Activated CD4-positive, alpha-beta T cell treated with anti-CD3 and anti-CD28 coated beads, Interleukin-10, Interleukin-2, amounts not matched to agents 100 ng/mL and 50 ng/mL, durations not matched to agents 16 hours and 8 hours (primary cell): ENCODE measurements around the gene CNDP2.
"Not testable (repeated sequence)": the region's sequence is repeated elsewhere in the genome, so short reads cannot be mapped to it uniquely, and the experiment has no call there.

Experiments used
- DNase-seq: peaks from one replicate; pipeline ENCODE4 v3.0.0-alpha.2; 2020

The CNDP2 gene

GRCh38 chr18:74519320-74520095 lies 23.3 kb downstream of the CNDP2 start:
- no peak for DNase-seq

GRCh38 chr18:74520096-74520833 lies 24.1 kb downstream of the CNDP2 start:
- DNase-seq, result no peak

- no peak for DNase-seq
These were observed 25.0 kb downstream of the CNDP2 start for GRCh38 chr18:74521068-74521725.

GRCh38 chr18:74522635-74523548 lies 26.7 kb downstream of the CNDP2 start:
- no peak for DNase-seq

- no peak for DNase-seq
These were observed 27.9 kb downstream of the CNDP2 start for GRCh38 chr18:74524097-74524496.

GRCh38 chr18:74524915-74525314 lies 28.8 kb downstream of the CNDP2 start:
- not testable (repeated sequence) for DNase-seq

GRCh38 chr18:74525741-74526140 lies 29.6 kb downstream of the CNDP2 start:
- DNase-seq, result no peak

GRCh38 chr18:74526488-74526887 lies 30.3 kb downstream of the CNDP2 start:
- no peak for DNase-seq

- DNase-seq, result no peak
These were observed 32.3 kb downstream of the CNDP2 start for GRCh38 chr18:74528478-74528877.

GRCh38 chr18:74528913-74529312 lies 32.8 kb downstream of the CNDP2 start:
- no peak for DNase-seq

- DNase-seq, result no peak
These were observed 33.2 kb downstream of the CNDP2 start for GRCh38 chr18:74529378-74529777.

- no peak for DNase-seq
These were observed 33.8 kb downstream of the CNDP2 start for GRCh38 chr18:74529811-74530583.

- DNase-seq, result no peak
These were observed 34.4 kb downstream of the CNDP2 start for GRCh38 chr18:74530584-74530862.

GRCh38 chr18:74531043-74531442 lies 34.9 kb downstream of the CNDP2 start:
- DNase-seq, result no peak

GRCh38 chr18:74532511-74533025 lies 36.4 kb downstream of the CNDP2 start:
- DNase-seq, result no peak

- DNase-seq, result no peak
These were observed 37.5 kb downstream of the CNDP2 start for GRCh38 chr18:74533666-74534065.

- no peak for DNase-seq
These were observed 38.2 kb downstream of the CNDP2 start, which contains the start of gene CNDP1 for GRCh38 chr18:74534150-74534969. CNDP1 (plus strand) TSS chr18:74534500; CDS start chr18:74534668, 168 bp downstream.

GRCh38 chr18:74534981-74535649 lies 39.0 kb downstream of the CNDP2 start:
- DNase-seq, result no peak

- DNase-seq, result no peak
These were observed 43.1 kb downstream of the CNDP2 start for GRCh38 chr18:74539289-74539688.
